ENCODE results near the gene TOM1L2. TPM values are rescaled to one million over a fixed set of nuclear protein-coding genes. Genes with fewer than 3 reads are reported as not detected.

TOM1L2 gene
- polyA plus RNA-seq, 1 donor from 2014 or later, result 40.9 TPM

DNA sequence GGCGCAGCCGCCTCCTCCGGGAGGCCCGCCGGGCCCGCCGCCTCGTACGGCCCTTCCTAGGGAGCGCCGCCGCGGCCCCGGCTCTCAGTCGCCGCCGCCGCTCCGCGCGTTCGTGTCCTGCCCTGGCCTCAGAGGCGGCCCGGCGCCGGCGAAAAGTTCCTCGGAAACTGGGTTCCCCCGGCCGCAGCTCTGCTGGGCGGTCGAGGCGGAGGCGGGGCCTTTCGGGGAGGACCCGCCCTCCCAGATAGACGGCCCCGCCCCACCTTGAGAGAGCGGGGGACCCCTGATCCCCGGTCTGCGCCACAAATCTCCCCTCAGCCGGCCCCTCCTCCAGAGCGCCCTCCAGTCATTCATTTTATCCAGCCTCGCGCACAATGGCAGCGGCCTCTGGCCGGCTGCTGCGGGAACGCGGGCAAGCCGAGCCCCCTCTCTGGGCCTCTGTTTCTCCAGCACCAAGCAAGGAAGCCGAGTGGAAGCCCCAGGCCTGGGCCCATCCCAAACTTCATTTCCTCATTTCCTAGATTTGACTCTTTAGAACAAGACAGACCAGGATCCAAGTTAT is 135.3 kb downstream of the TOM1L2 start, which contains the start of gene SREBF1:
Gene SREBF1, minus strand, starts transcription at position 169 of the 562 bp plus-strand sequence. CDS start 169 bp downstream, outside the sequence.
- Histone ChIP-seq H3K4me3 (ENCODE audit: low read length) (peak within 1 kb of the TSS; percentile 97), H3K27ac (ENCODE audit: low read length) (peak within 1 kb of the TSS; percentile 86), H3K4me2 (ENCODE audit: low read length) (peak within 1 kb of the TSS; percentile 61), H3K9ac (ENCODE audit: low read length) (peak within 1 kb of the TSS; percentile 90), H3K27me3 (ENCODE audit: insufficient read depth, low read depth, low read length) (no peaks in the 10 kb centered on the region), H3K36me3 (ENCODE audit: insufficient read depth, low read length) (no peaks in the 10 kb centered on the region), H4K20me1 (ENCODE audit: insufficient read depth) (no peaks in the 10 kb centered on the region), H3K79me2 (replicated peaks; ENCODE audit: insufficient read depth, low read length) (peaks cover 12% of the 10 kb centered on the region), H3K9me3 (ENCODE audit: low read length) (no peaks in the 10 kb centered on the region), H3K9me2 (ENCODE audit: insufficient read depth, low read length) (no peaks in the 10 kb centered on the region), H2AFZ (ENCODE audit: low read depth, low read length) (peak within 1 kb of the TSS; percentile 73), H3F3A (ENCODE audit: insufficient read depth, low read length, poor library complexity, severe bottlenecking) (no peaks in the 10 kb centered on the region)
- TF ChIP-seq POLR2AphosphoS5 (IDR thresholded peaks at IDR 0.05) (no peak), SMC3 (conservative IDR thresholded peaks at IDR 0.05; ENCODE audit: poor library complexity) (no peak), EZH2 (IDR thresholded peaks at IDR 0.05; ENCODE audit: borderline replicate concordance, insufficient read depth, low read length, poor library complexity, severe bottlenecking) (no peak)
- TF ChIP-seq, protein P1, sequence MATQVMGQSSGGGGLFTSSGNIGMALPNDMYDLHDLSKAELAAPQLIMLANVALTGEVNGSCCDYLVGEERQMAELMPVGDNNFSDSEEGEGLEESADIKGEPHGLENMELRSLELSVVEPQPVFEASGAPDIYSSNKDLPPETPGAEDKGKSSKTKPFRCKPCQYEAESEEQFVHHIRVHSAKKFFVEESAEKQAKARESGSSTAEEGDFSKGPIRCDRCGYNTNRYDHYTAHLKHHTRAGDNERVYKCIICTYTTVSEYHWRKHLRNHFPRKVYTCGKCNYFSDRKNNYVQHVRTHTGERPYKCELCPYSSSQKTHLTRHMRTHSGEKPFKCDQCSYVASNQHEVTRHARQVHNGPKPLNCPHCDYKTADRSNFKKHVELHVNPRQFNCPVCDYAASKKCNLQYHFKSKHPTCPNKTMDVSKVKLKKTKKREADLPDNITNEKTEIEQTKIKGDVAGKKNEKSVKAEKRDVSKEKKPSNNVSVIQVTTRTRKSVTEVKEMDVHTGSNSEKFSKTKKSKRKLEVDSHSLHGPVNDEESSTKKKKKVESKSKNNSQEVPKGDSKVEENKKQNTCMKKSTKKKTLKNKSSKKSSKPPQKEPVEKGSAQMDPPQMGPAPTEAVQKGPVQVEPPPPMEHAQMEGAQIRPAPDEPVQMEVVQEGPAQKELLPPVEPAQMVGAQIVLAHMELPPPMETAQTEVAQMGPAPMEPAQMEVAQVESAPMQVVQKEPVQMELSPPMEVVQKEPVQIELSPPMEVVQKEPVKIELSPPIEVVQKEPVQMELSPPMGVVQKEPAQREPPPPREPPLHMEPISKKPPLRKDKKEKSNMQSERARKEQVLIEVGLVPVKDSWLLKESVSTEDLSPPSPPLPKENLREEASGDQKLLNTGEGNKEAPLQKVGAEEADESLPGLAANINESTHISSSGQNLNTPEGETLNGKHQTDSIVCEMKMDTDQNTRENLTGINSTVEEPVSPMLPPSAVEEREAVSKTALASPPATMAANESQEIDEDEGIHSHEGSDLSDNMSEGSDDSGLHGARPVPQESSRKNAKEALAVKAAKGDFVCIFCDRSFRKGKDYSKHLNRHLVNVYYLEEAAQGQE (IDR thresholded peaks at IDR 0.05; ENCODE audit: borderline replicate concordance), result no peak
- TF ChIP-seq, protein P2, sequence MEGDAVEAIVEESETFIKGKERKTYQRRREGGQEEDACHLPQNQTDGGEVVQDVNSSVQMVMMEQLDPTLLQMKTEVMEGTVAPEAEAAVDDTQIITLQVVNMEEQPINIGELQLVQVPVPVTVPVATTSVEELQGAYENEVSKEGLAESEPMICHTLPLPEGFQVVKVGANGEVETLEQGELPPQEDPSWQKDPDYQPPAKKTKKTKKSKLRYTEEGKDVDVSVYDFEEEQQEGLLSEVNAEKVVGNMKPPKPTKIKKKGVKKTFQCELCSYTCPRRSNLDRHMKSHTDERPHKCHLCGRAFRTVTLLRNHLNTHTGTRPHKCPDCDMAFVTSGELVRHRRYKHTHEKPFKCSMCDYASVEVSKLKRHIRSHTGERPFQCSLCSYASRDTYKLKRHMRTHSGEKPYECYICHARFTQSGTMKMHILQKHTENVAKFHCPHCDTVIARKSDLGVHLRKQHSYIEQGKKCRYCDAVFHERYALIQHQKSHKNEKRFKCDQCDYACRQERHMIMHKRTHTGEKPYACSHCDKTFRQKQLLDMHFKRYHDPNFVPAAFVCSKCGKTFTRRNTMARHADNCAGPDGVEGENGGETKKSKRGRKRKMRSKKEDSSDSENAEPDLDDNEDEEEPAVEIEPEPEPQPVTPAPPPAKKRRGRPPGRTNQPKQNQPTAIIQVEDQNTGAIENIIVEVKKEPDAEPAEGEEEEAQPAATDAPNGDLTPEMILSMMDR (IDR thresholded peaks at IDR 0.05; ENCODE audit: poor library complexity, severe bottlenecking), result no peak

GRCh38 chr17:17836250-17836817 is 135.9 kb downstream of the TOM1L2 start:
- peak overlapping the region; percentile 86 for H3K27ac ChIP-seq (ENCODE audit: low read length)
- H3K9ac ChIP-seq (ENCODE audit: low read length), result peak overlapping the region; percentile 90
- H2AFZ ChIP-seq (ENCODE audit: low read depth, low read length), result peak overlapping the region; percentile 73
- H3K79me2 ChIP-seq (replicated peaks; ENCODE audit: insufficient read depth, low read length), result peaks cover 14% of the 10 kb centered on the region
- H3K9me3 ChIP-seq (ENCODE audit: low read length), result no peaks in the 10 kb centered on the region
- H3K4me3 ChIP-seq (ENCODE audit: low read length), result peak overlapping the region; percentile 97
- TF ChIP-seq POLR2AphosphoS5 (IDR thresholded peaks at IDR 0.05) (peak; percentile 89), TAF1 (IDR thresholded peaks at IDR 0.05; ENCODE audit: low read depth) (no peak), EP300 (conservative IDR thresholded peaks at IDR 0.05; ENCODE audit: poor library complexity, severe bottlenecking) (peak; percentile 76), MXI1 (conservative IDR thresholded peaks at IDR 0.05; ENCODE audit: poor library complexity, severe bottlenecking) (peak; percentile 88), RAD21 (conservative IDR thresholded peaks at IDR 0.05) (peak; percentile 47), EZH2 (IDR thresholded peaks at IDR 0.05; ENCODE audit: borderline replicate concordance, insufficient read depth, low read length, poor library complexity, severe bottlenecking) (no peak), SMC3 (conservative IDR thresholded peaks at IDR 0.05; ENCODE audit: poor library complexity) (peak; percentile 44)
- TF ChIP-seq, protein P1 (IDR thresholded peaks at IDR 0.05; ENCODE audit: borderline replicate concordance), result peak; percentile 68
- TF ChIP-seq, protein P2 (IDR thresholded peaks at IDR 0.05; ENCODE audit: poor library complexity, severe bottlenecking), result no peak
- no peaks in the 10 kb centered on the region for H4K20me1 ChIP-seq (ENCODE audit: insufficient read depth)
- no peaks in the 10 kb centered on the region for H3K27me3 ChIP-seq (ENCODE audit: insufficient read depth, low read depth, low read length)
- H3K4me2 ChIP-seq (ENCODE audit: low read length), result no peak overlapping the region
- H3F3A ChIP-seq (ENCODE audit: insufficient read depth, low read length, poor library complexity, severe bottlenecking), result no peaks in the 10 kb centered on the region
- H3K36me3 ChIP-seq (ENCODE audit: insufficient read depth, low read length), result no peaks in the 10 kb centered on the region
- no peaks in the 10 kb centered on the region for H3K9me2 ChIP-seq (ENCODE audit: insufficient read depth, low read length)

Data from neural cell (in vitro differentiated cells).